NOMO-1 treated with DMSO at 0.1 percent for 48 hours (cell line): ENCODE measurements around the gene ATRNL1.

Source experiments
- DNase-seq: peaks from one replicate; lab custom pipeline; 2025; ENCODE audit not compliant: unreplicated experiment; lab: John Stamatoyannopoulos, UW

ATRNL1 gene

GRCh38 chr10:115971921-115972320 lies 878.8 kb downstream of the ATRNL1 start:
- DNase-seq, result no peak

- no peak for DNase-seq
These were observed 879.3 kb downstream of the ATRNL1 start for GRCh38 chr10:115972426-115972825.

- no peak for DNase-seq
These were observed 881.2 kb downstream of the ATRNL1 start for GRCh38 chr10:115974351-115974750.

- DNase-seq, result no peak
These were observed 881.8 kb downstream of the ATRNL1 start for GRCh38 chr10:115974816-115975430.

GRCh38 chr10:115975506-115975905 lies 882.3 kb downstream of the ATRNL1 start:
- no peak for DNase-seq

- no peak for DNase-seq
These were observed 883.2 kb downstream of the ATRNL1 start for GRCh38 chr10:115976342-115976741.

GRCh38 chr10:115977855-115978254 lies 884.7 kb downstream of the ATRNL1 start:
- no peak for DNase-seq

GRCh38 chr10:115979576-115979975 lies 886.4 kb downstream of the ATRNL1 start:
- DNase-seq, result no peak

GRCh38 chr10:115980470-115980869 lies 887.3 kb downstream of the ATRNL1 start:
- DNase-seq, result no peak

GRCh38 chr10:115981081-115981480 lies 887.9 kb downstream of the ATRNL1 start:
- no peak for DNase-seq

- no peak for DNase-seq
These were observed 888.9 kb downstream of the ATRNL1 start for GRCh38 chr10:115982076-115982475.

- no peak for DNase-seq
These were observed 889.4 kb downstream of the ATRNL1 start for GRCh38 chr10:115982526-115982925.

- no peak for DNase-seq
These were observed 892.6 kb downstream of the ATRNL1 start for GRCh38 chr10:115985786-115986185.

GRCh38 chr10:115988380-115988779 lies 895.2 kb downstream of the ATRNL1 start:
- DNase-seq, result no peak

- no peak for DNase-seq
These were observed 896.5 kb downstream of the ATRNL1 start for GRCh38 chr10:115989621-115990020.

- DNase-seq, result no peak
These were observed 899.2 kb downstream of the ATRNL1 start for GRCh38 chr10:115992236-115992986.

GRCh38 chr10:115996031-115996430 lies 902.9 kb downstream of the ATRNL1 start:
- no peak for DNase-seq

GRCh38 chr10:115998301-115998700 lies 905.1 kb downstream of the ATRNL1 start:
- DNase-seq, result no peak
